Endothelial cell of umbilical vein (primary cell): ENCODE data around the gene GLI1.

Experiments used
- CTCF ChIP-seq, 2 donors: IDR thresholded peaks; 1 replicate in 1 of 2; 2 replicates in 1 of 2; pipeline ENCODE4 v1.5.1; 2011; ENCODE audit warnings: low read length in 2 of 2, mild to moderate bottlenecking in 2 of 2, moderate library complexity in 2 of 2, control low read depth in 1 of 2, inconsistent platforms in 1 of 2, low read depth in 1 of 2; ENCODE audit not compliant: insufficient read depth in 1 of 2; ENCODE audit errors: extremely low read depth in 1 of 2
- EZH2 ChIP-seq: IDR thresholded peaks from 2 replicates; pipeline ENCODE4 v1.6.1; 2012; ENCODE audit warnings: borderline replicate concordance, low read depth, mild to moderate bottlenecking, moderate library complexity, low read length, inconsistent platforms; ENCODE audit not compliant: severe bottlenecking
- MYC ChIP-seq: IDR thresholded peaks from one replicate; pipeline ENCODE4 v1.6.1; 2011; ENCODE audit warnings: mild to moderate bottlenecking, low read depth, low read length
- POLR2A ChIP-seq: IDR thresholded peaks from 2 replicates; pipeline ENCODE4 v1.6.1; 2012; ENCODE audit warnings: low read depth, mild to moderate bottlenecking, control low read depth, low read length

GRCh38 chr12:57521525-57522010, 62.0 kb downstream of the GLI1 start:
- TF ChIP-seq EZH2, result no peak
- TF ChIP-seq CTCF (IDR thresholded peaks at IDR 0.05; ENCODE audit: extremely low read depth in 1 of 2, insufficient read depth in 1 of 2, low read depth in 1 of 2, low read length in 2 of 2), result no peak
- no peak for TF ChIP-seq MYC
- TF ChIP-seq POLR2A, result no peak
